Epithelial cell of proximal tubule (primary cell): ENCODE results near the gene TFF2. TPM values are rescaled to one million over a fixed set of nuclear protein-coding genes. Genes with fewer than 3 reads are reported as not detected.

Experiments used
- DNase-seq: peaks from one replicate; pipeline ENCODE4 v3.0.0-alpha.2; 2011; ENCODE audit warnings: low read depth
- H3K4me3 ChIP-seq: 2 replicates; pipeline ENCODE4 v1.5.1; 2011; ENCODE audit warnings: low read depth, mild to moderate bottlenecking, low read length
- total RNA-seq: library from RNA; depleted of rRNA; stranded (reverse); fragments of >200 nt; gene quantifications from 2 replicates; pipeline ENCODE4 v1.2.3, GENCODE V29; 2015
- TF ChIP-seq, protein P1 (sequence below): conservative IDR thresholded peaks from 2 replicates; pipeline ENCODE4 v1.5.1; 2012; ENCODE audit warnings: low read depth, mild to moderate bottlenecking, low read length

The TFF2 gene
- total RNA-seq, 1 donor from 2014 or later = not detected

DNA sequence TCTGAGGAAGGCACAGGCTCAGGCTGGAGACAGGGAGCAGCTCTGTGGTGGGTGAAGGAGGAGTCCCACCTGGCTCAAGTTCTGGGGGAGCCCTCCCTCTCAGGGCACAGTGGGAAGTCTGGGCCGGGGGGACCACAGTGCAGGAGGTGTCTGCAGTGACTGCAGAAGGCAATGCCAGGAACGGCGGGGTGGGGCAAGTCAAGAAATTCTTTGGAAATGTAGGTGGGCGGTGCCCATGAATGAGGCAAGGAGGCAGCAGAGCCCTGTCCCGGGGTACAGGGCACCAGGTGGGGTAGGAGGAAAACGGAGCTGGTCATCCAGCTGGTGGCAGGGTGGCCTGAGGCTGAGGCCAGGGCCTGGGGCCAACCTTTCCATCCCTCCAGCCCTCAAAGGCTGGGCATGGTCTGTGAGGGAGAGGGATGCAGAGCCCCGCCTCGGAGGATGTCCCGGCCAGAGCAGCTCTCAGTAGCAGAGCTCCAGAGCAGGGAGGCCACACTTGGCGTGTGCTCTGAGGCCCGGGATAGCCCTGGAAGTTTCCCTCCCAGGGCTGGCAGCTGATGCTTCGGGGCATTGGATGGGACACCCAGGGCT, 40.3 kb downstream of the TFF2 start:
- TF ChIP-seq, protein P1, sequence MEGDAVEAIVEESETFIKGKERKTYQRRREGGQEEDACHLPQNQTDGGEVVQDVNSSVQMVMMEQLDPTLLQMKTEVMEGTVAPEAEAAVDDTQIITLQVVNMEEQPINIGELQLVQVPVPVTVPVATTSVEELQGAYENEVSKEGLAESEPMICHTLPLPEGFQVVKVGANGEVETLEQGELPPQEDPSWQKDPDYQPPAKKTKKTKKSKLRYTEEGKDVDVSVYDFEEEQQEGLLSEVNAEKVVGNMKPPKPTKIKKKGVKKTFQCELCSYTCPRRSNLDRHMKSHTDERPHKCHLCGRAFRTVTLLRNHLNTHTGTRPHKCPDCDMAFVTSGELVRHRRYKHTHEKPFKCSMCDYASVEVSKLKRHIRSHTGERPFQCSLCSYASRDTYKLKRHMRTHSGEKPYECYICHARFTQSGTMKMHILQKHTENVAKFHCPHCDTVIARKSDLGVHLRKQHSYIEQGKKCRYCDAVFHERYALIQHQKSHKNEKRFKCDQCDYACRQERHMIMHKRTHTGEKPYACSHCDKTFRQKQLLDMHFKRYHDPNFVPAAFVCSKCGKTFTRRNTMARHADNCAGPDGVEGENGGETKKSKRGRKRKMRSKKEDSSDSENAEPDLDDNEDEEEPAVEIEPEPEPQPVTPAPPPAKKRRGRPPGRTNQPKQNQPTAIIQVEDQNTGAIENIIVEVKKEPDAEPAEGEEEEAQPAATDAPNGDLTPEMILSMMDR = no peak
- no peak overlapping the region for H3K4me3 ChIP-seq
- DNase-seq = no peak

DNA sequence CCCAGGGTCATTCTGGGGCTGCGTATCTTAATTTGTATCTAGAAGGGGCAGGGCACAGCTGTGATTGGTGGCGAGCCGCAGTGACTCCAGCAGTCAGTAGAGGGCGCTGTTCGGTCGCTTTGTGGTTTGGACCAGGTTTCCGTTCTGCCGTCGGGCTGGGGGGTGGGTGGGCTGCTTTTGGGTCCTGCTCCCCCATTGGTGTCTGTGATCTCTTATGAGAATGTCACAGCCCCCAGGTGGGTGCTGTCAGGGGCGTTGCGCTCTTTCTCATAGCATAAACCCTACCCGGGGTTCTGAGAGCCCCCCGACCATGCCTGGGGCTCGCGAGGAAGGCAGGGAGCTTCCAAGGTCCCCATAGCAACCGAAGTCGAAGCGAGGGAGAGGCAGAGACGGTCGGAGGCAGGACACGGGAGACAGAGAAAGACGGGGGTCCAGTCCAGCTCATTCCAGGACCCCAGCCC, 41.0 kb downstream of the TFF2 start:
- DNase-seq = no peak
- no peak overlapping the region for H3K4me3 ChIP-seq
- TF ChIP-seq, protein P1 = peak; percentile 77

DNA sequence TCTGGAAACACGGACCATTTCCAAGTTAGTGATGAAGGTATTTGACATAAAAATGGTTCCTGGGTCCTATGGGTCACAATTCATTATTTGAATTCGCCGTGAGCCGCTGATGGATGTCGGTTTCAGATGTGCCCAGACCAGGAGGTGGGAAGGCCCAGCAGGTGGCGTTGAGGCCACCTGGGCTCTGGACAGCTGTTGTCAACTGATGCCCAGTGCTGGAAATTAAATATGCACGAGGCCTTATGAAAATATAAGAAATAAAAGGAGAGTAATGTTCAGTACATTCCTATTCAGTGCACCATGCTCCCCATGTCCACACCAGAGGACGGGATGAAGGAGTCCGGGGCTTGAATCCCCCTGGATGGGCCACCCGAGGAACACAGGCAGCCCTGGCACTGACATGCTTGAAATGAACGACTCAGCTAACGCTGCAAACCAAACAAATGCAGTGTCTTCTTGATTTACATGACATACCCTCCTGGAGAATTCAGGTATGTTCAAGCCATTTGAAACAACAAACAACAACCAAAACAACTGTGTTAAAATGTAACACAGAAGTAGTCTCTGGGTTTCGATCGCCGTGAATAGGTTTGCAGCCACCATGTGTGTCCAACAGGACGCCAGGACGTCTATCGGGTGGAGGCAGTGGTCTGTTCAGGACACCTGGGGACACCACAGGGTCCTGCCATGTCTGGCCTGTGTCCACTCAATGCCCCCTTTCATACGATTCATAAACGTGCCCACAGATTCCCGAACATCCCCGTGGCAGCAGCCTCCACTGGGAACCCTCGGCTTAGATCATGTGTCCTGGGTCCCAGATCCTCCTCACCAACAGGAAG, 41.7 kb downstream of the TFF2 start:
- H3K4me3 ChIP-seq = no peak overlapping the region
- TF ChIP-seq, protein P1 = peak; percentile 48
- no peak for DNase-seq

DNA sequence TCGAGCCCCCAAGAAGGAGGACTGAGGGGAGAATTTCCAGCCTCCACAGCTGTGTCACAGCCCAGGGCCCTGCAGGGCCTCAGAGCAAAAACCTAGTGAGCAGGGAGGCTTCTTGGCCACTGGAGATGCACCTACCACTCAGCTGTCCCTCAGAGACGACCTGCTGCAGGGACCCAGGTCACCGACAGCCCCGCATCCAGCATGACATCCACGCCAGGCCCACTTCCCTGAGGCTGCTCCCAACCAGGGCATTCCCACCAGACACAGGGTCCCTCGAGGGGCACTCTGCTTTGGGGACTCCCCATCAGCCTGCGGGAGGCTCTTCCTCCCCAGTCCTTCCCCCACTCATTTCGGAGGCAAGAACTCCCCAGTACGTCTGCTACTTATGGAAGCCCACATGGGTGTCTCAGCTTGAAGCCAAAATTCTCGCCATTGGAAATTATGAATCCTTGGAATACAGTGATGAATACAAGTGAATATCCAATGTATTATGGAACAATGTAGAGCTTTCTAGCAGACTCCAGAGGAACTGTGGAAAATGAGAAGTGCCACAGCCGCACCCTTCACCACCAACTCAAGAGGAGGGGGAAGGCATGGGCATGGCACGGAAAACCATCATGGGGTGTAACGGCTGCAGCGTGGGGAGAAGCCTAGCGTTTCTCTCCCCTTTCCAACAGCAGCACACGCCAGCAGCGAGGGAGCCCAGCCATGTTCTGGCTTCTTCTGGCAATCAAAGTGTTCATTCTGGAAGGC, 42.5 kb downstream of the TFF2 start:
- no peak overlapping the region for H3K4me3 ChIP-seq
- no peak for DNase-seq
- TF ChIP-seq, protein P1 = no peak

DNA sequence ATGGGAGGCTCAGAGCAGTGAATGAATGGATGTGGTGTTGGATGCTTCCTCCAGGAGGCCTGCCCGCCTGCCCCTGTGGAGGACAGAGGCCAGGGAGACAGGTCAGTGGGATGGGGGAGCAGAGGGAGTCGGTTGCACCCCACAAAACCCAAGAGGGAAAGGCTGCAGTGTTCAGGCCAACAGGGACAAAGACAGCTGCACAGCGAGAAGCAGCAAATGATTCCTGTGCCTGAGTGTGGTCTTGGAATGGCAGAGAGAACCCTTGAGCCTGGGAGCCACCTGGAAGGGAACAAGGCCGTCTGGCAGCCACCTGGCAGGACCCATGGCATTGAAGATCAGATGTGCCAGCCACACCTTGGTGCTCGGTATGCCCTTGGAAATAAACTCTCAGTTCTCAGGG, 43.7 kb downstream of the TFF2 start:
- DNase-seq = no peak

DNA sequence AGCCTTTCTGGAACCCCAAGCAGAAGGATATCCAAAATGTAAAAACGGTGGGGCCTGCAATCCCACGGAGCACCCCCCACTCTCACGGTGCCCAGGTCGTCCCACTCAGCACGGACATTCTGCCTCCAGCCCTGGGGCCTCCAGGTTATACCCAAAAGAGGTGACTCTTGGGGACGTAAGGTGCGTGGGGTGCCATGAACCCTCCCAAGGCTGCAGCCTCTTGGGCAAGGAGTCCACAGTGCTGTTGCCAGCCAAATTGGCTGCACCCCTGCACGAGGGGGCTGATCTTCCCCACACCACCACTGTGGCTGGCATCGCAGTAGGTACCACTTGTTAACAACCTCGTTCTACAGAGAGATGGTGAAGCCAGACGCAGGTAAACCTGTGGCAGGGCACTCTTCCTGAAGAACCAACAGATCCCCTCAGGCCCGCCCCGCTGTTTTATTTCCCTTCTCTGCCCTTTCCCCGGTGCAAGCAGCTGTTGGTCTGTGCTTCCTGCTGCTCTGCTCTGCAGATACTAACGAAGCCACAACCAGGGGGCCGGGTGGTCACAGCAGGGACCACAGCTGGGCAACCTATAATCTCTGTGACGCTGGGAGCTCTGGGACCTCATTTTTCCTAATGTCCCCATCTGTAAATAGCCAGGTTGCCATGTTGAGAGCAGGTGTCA, 44.3 kb downstream of the TFF2 start:
- TF ChIP-seq, protein P1 = no peak
- no peak overlapping the region for H3K4me3 ChIP-seq
- DNase-seq = no peak

More for the DNA sequence above, 43.7 kb downstream of the TFF2 start:
- H3K4me3 ChIP-seq = no peak overlapping the region
- TF ChIP-seq, protein P1 = no peak
